Stimulated activated CD4-positive, alpha-beta T cell treated with anti-CD3 and anti-CD28 coated beads, Interleukin-15, amount 100 ng/mL, for 1 hour (primary cell): Measurements from ENCODE around the gene SMG6.
"Not testable (repeated sequence)": the region's sequence is repeated elsewhere in the genome, so short reads cannot be mapped to it uniquely, and the experiment has no call there.

Experiments
- DNase-seq, 2 donors: peaks; one replicate each; pipeline ENCODE4 v3.0.0-alpha.2; 2020; ENCODE audit warnings: low read depth in 1 of 2, low spot score in 1 of 2

The SMG6 gene

GRCh38 chr17:2013220-2013993, 290.2 kb downstream of the SMG6 start:
- not testable (repeated sequence) for DNase-seq

GRCh38 chr17:2012499-2012898, 291.1 kb downstream of the SMG6 start:
- DNase-seq = no peak

- DNase-seq = no peak
Observed at GRCh38 chr17:2011411-2012371, 291.9 kb downstream of the SMG6 start.
